Measurements from ENCODE around the gene CTDSP2. TPM values are rescaled to one million over a fixed set of nuclear protein-coding genes. Genes with fewer than 3 reads are reported as not detected.

Gene CTDSP2
- total RNA-seq, 1 donor from 2014 or later, result 82.6 TPM

DNA sequence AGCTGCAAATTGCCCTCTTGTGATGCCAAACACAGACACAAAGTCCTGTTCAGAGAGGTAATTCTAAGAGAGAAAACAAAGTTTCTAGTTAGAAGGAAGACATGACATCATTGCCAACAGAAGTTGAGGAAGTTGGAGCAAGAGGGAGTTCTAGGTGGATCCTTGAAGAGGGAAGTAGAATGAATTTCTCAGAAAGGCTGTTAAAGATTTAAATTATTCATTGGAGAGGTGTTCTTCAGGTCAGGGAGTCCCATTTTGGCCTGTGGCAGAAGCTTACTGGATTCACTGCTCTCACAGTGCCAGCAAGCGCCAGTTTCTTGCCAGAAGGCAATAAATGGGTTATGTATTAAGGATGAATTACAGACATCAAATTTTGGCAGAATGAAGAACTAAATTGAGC lies 48.6 kb downstream of the CTDSP2 start:
- TF ChIP-seq, protein P1, sequence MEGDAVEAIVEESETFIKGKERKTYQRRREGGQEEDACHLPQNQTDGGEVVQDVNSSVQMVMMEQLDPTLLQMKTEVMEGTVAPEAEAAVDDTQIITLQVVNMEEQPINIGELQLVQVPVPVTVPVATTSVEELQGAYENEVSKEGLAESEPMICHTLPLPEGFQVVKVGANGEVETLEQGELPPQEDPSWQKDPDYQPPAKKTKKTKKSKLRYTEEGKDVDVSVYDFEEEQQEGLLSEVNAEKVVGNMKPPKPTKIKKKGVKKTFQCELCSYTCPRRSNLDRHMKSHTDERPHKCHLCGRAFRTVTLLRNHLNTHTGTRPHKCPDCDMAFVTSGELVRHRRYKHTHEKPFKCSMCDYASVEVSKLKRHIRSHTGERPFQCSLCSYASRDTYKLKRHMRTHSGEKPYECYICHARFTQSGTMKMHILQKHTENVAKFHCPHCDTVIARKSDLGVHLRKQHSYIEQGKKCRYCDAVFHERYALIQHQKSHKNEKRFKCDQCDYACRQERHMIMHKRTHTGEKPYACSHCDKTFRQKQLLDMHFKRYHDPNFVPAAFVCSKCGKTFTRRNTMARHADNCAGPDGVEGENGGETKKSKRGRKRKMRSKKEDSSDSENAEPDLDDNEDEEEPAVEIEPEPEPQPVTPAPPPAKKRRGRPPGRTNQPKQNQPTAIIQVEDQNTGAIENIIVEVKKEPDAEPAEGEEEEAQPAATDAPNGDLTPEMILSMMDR (IDR thresholded peaks at IDR 0.05; ENCODE audit: borderline replicate concordance), result no peak
- no peaks in the 10 kb centered on the region for H3K9me3 ChIP-seq (replicated peaks)
- H3K36me3 ChIP-seq, result peaks cover 88% of the 10 kb centered on the region
- intact Hi-C loops (cut with micrococcal nuclease), result no loop called here
- no peaks in the 10 kb centered on the region for H3K27me3 ChIP-seq (ENCODE audit: low read depth)
- no peak overlapping the region for H3K4me3 ChIP-seq
- H3K4me1 ChIP-seq, result no peaks in the 10 kb centered on the region
- no peak for DNase-seq
- no peak overlapping the region for H3K27ac ChIP-seq (replicated peaks)

DNA sequence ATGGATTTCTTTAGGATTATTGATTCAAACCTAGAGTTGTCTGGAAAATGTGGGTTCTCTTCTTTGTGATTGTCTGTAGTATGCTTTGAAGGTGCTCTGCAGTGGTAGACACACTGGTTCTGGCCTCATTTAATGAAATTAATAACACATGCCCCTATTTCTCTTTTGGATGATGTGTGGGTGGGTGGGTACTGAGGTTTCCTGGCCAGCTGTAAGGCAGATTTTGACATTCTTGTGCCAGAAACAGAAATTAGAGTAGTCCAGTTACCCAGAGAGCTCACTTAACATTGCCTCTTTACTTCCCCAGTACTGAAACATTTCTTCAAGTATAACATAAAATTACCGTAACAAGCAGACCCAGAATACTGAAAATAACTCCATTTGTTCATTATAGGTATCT lies 49.5 kb downstream of the CTDSP2 start:
- peaks cover 88% of the 10 kb centered on the region for H3K36me3 ChIP-seq
- no peaks in the 10 kb centered on the region for H3K9me3 ChIP-seq (replicated peaks)
- H3K27ac ChIP-seq (replicated peaks), result no peak overlapping the region
- no peaks in the 10 kb centered on the region for H3K27me3 ChIP-seq (ENCODE audit: low read depth)
- H3K4me1 ChIP-seq, result no peaks in the 10 kb centered on the region
- H3K4me3 ChIP-seq, result no peak overlapping the region
- no peak for DNase-seq
- TF ChIP-seq, protein P1 (IDR thresholded peaks at IDR 0.05; ENCODE audit: borderline replicate concordance), result no peak
- intact Hi-C loops (cut with micrococcal nuclease), result no loop called here

DNA sequence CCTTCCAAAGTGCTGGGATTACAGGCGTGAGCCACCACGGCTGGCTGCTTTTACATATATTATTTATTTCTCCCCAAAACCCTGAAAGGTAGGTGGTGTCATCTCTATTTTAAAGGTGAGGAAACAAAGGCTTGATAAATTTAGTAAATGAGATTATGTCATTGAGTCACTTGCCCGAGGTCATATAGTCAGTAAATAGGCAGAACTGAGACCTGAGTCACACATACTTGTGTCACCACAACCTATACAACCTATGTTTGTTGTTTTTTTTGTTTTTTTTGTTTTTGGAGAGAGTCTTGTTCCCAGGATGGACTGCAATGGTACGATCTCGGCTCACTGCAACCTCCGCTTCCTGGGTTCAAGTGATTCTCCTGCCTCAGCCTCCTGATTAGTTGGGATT lies 51.2 kb downstream of the CTDSP2 start:
- intact Hi-C loops (cut with micrococcal nuclease), result no loop called here
- TF ChIP-seq, protein P1 (IDR thresholded peaks at IDR 0.05; ENCODE audit: borderline replicate concordance), result no peak
- H3K27ac ChIP-seq (replicated peaks), result no peak overlapping the region
- DNase-seq, result no peak
- H3K36me3 ChIP-seq, result peaks cover 88% of the 10 kb centered on the region
- no peaks in the 10 kb centered on the region for H3K9me3 ChIP-seq (replicated peaks)
- no peaks in the 10 kb centered on the region for H3K27me3 ChIP-seq (ENCODE audit: low read depth)
- no peak overlapping the region for H3K4me3 ChIP-seq
- H3K4me1 ChIP-seq, result no peaks in the 10 kb centered on the region

DNA sequence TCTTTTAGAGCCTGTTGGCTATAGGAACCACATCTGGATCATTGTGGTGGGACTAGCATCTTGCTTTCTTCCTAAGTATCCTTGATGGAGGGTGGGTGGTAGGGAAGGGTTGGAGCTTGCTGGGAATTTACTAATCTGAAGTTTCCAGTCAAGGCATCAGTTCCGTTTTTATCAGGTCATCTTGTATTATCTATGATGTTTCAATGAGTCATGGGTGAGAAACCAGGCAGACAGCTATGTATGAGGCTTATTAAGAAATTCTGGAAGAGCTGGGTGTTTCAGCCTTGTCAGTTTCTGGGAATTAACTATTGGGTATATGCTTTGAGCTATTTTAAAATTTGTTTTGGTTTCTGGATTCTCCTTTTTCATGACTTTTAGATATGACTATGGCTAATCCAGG lies 52.6 kb downstream of the CTDSP2 start:
- TF ChIP-seq, protein P1 (IDR thresholded peaks at IDR 0.05; ENCODE audit: borderline replicate concordance), result no peak
- intact Hi-C loops (cut with micrococcal nuclease), result no loop called here
- H3K27ac ChIP-seq (replicated peaks), result no peak overlapping the region

DNA sequence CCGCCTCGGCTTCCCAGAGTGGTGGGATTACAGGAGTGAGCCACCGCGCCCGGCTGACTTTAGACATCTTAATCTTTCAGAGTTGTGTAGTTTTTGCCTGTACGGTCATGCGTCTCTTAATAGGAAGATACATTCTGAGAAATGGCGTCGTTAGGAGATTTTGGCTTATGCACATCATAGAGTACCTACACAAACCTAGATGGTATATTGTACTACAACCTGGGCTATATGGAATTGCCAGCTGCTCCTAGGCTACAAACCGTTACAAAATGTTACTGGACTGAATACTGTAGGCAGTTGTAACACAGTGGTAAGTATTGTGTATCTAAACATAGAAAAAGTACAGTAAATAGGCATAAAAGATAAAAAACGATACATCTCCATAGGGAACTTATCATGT lies 62.7 kb downstream of the CTDSP2 start:
- H3K4me3 ChIP-seq, result peak overlapping the region; percentile 96
- no peak overlapping the region for H3K27ac ChIP-seq (replicated peaks)
- no peak for DNase-seq
- no peaks in the 10 kb centered on the region for H3K27me3 ChIP-seq (ENCODE audit: low read depth)
- peaks cover 21% of the 10 kb centered on the region for H3K4me1 ChIP-seq
- intact Hi-C loops (cut with micrococcal nuclease), result no loop called here
- H3K36me3 ChIP-seq, result peaks cover 43% of the 10 kb centered on the region
- H3K9me3 ChIP-seq (replicated peaks), result no peaks in the 10 kb centered on the region
- TF ChIP-seq, protein P1 (IDR thresholded peaks at IDR 0.05; ENCODE audit: borderline replicate concordance), result no peak

More for the DNA sequence above, 52.6 kb downstream of the CTDSP2 start:
- H3K36me3 ChIP-seq, result peaks cover 88% of the 10 kb centered on the region
- no peak for DNase-seq
- H3K4me3 ChIP-seq, result no peak overlapping the region
- H3K4me1 ChIP-seq, result no peaks in the 10 kb centered on the region
- no peaks in the 10 kb centered on the region for H3K27me3 ChIP-seq (ENCODE audit: low read depth)
- H3K9me3 ChIP-seq (replicated peaks), result no peaks in the 10 kb centered on the region

DNA sequence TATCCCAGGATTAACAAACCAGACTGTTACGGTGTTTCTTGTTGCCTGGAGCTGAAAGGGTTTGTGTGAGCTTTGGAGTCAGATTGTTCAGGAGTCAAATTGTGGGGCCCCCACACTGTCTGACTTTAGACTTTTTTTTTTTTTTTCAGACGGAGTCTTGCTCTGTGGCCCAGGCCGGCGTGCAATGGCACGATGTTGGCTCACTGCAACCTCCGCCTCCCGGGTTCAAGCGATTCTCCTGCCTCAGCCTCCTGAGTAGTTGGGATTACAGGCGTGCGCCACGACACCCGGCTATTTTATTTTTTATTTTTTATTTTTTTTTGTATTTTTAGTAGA lies 63.1 kb downstream of the CTDSP2 start:
- Histone ChIP-seq H3K36me3 (peaks cover 39% of the 10 kb centered on the region), H3K4me1 (peaks cover 21% of the 10 kb centered on the region), H3K4me3 (peak overlapping the region; percentile 96), H3K9me3 (replicated peaks) (no peaks in the 10 kb centered on the region), H3K27me3 (ENCODE audit: low read depth) (no peaks in the 10 kb centered on the region), H3K27ac (replicated peaks) (no peak overlapping the region)
- intact Hi-C loops (cut with micrococcal nuclease), result no loop called here
- DNase-seq, result no peak
- TF ChIP-seq, protein P1 (IDR thresholded peaks at IDR 0.05; ENCODE audit: borderline replicate concordance), result no peak
